Keratinocyte (primary cell): Measurements from ENCODE around the gene TNKS1BP1.

Experiments used
- CTCF ChIP-seq, 3 experiments: IDR thresholded peaks in 1 of 3; conservative IDR thresholded peaks in 1 of 3; optimal IDR thresholded peaks in 1 of 3; 2 replicates in 2 of 3; 3 replicates in 1 of 3; pipeline versions ENCODE3 to v1.5.1; 2011; ENCODE audit warnings: low read length in 3 of 3, mild to moderate bottlenecking in 3 of 3, moderate library complexity in 2 of 3, control low read depth in 1 of 3, inconsistent platforms in 1 of 3; ENCODE audit not compliant: insufficient read depth in 2 of 3; ENCODE audit errors: extremely low read depth in 1 of 3
- EZH2 ChIP-seq: IDR thresholded peaks from one replicate; pipeline ENCODE4 v1.6.1; 2012; ENCODE audit warnings: inconsistent platforms, mild to moderate bottlenecking, low read length, moderate library complexity

- TF ChIP-seq CTCF (optimal IDR thresholded peaks at IDR 0.05 in 1 of 3, IDR thresholded peaks at IDR 0.05 in 1 of 3, conservative IDR thresholded peaks at IDR 0.05 in 1 of 3; ENCODE audit: extremely low read depth in 1 of 3, insufficient read depth in 2 of 3, low read length in 3 of 3) (no peak), EZH2 (no peak)
These were observed 9.3 kb downstream of the TNKS1BP1 start for GRCh38 chr11:57315491-57315890.
